HEK293 (cell line): Measurements from ENCODE around the gene MRPS18B.
"Not testable (repeated sequence)": the region's sequence is repeated elsewhere in the genome, so short reads cannot be mapped to it uniquely, and the experiment has no call there.

Experiments
- CTCF ChIA-PET: fragments of 350-600 bp; formaldehyde crosslinking; extraction: SDS; loops from one replicate; lab custom pipeline; 2021; ENCODE audit warnings: antibody characterized with exemption; lab: Yijun Ruan, JAX
- POLR2A ChIA-PET: fragments of 300-600 bp; formaldehyde crosslinking; extraction: SDS; loops from one replicate; lab custom pipeline; 2020; ENCODE audit warnings: antibody characterized with exemption, inconsistent platforms; lab: Yijun Ruan, JAX
- H3K27ac ChIP-seq: fragments of 200-500 bp; sonication (Bioruptor generic); 2 replicates; pipeline ENCODE4 v1.5.1; 2014; ENCODE audit warnings: low read depth, low read length, control low read depth, inconsistent platforms; ENCODE audit errors: extremely low read depth
- H3K36me3 ChIP-seq, 2 experiments: fragments of 200-500 bp in 1 of 2; sonication (Bioruptor generic) in 1 of 2; 1 replicate in 1 of 2; 2 replicates in 1 of 2; pipeline ENCODE4 v1.5.1; 2014 to 2017; ENCODE audit warnings: inconsistent platforms in 2 of 2, low read length in 2 of 2; ENCODE audit not compliant: control insufficient read depth in 2 of 2, insufficient read depth in 1 of 2
- H3K4me1 ChIP-seq: fragments of 200-500 bp; sonication (Bioruptor generic); 2 replicates; pipeline ENCODE4 v1.5.1; 2014; ENCODE audit warnings: mild to moderate bottlenecking, low read length, inconsistent platforms; ENCODE audit not compliant: control insufficient read depth, insufficient read depth
- H3K4me3 ChIP-seq: 2 replicates; pipeline ENCODE4 v1.5.1; 2011; ENCODE audit warnings: low read depth, mild to moderate bottlenecking, control low read depth, low read length, moderate library complexity
- H3K9me3 ChIP-seq: fragments of 200-500 bp; sonication (Bioruptor generic); 2 replicates; pipeline ENCODE4 v1.5.1; 2014; ENCODE audit warnings: low read depth, low read length, inconsistent platforms; ENCODE audit not compliant: control insufficient read depth, insufficient read depth
- ATF2 ChIP-seq: fragments of 450-650 bp; formaldehyde crosslinking; IDR thresholded peaks from 2 replicates; pipeline ENCODE4 v1.5.1; 2016; ENCODE audit warnings: missing biosample characterization, missing genetic modification characterization, low read depth
- BCL11A ChIP-seq: fragments of 450-650 bp; formaldehyde crosslinking; IDR thresholded peaks from 2 replicates; pipeline ENCODE4 v1.5.1; 2016; ENCODE audit warnings: low read depth, missing biosample characterization, missing genetic modification characterization
- EGR2 ChIP-seq: fragments of 450-650 bp; formaldehyde crosslinking; IDR thresholded peaks from 2 replicates; pipeline ENCODE4 v1.5.1; 2016; ENCODE audit warnings: low read depth, missing biosample characterization, missing genetic modification characterization
- GLI4 ChIP-seq: fragments of 450-650 bp; formaldehyde crosslinking; IDR thresholded peaks from 2 replicates; pipeline ENCODE4 v1.5.1; 2016; ENCODE audit warnings: missing biosample characterization, missing genetic modification characterization
- GLIS2 ChIP-seq: fragments of 450-650 bp; formaldehyde crosslinking; IDR thresholded peaks from 2 replicates; pipeline ENCODE4 v1.5.1; 2016; ENCODE audit warnings: missing biosample characterization, missing genetic modification characterization
- KLF16 ChIP-seq: fragments of 450-650 bp; formaldehyde crosslinking; IDR thresholded peaks from 2 replicates; pipeline ENCODE4 v1.5.1; 2017; ENCODE audit warnings: missing biosample characterization, missing genetic modification characterization
- MYNN ChIP-seq: fragments of 450-650 bp; formaldehyde crosslinking; IDR thresholded peaks from 2 replicates; pipeline ENCODE4 v1.5.1; 2016; ENCODE audit warnings: missing biosample characterization, missing genetic modification characterization, borderline replicate concordance
- ZBTB20 ChIP-seq: fragments of 450-650 bp; formaldehyde crosslinking; IDR thresholded peaks from 2 replicates; pipeline ENCODE4 v1.5.1; 2016; ENCODE audit warnings: missing biosample characterization, missing genetic modification characterization
- ZFHX2 ChIP-seq: fragments of 450-650 bp; formaldehyde crosslinking; conservative IDR thresholded peaks from 2 replicates; pipeline ENCODE4 v1.5.1; 2016; ENCODE audit warnings: missing biosample characterization, missing genetic modification characterization
- ZNF155 ChIP-seq: fragments of 450-650 bp; formaldehyde crosslinking; IDR thresholded peaks from 2 replicates; pipeline ENCODE4 v1.5.1; 2016; ENCODE audit warnings: missing biosample characterization, missing genetic modification characterization
- ZNF16 ChIP-seq: fragments of 450-650 bp; formaldehyde crosslinking; IDR thresholded peaks from 2 replicates; pipeline ENCODE4 v1.5.1; 2016; ENCODE audit warnings: low read depth, missing biosample characterization, missing genetic modification characterization
- ZNF184 ChIP-seq: fragments of 450-650 bp; IDR thresholded peaks from 2 replicates; pipeline ENCODE4 v1.5.1; 2018; ENCODE audit warnings: missing biosample characterization, mild to moderate bottlenecking, missing genetic modification characterization
- ZNF2 ChIP-seq: fragments of 450-650 bp; formaldehyde crosslinking; IDR thresholded peaks from 2 replicates; pipeline ENCODE4 v1.5.1; 2016; ENCODE audit warnings: missing biosample characterization, missing genetic modification characterization
- ZNF214 ChIP-seq: fragments of 450-650 bp; formaldehyde crosslinking; IDR thresholded peaks from 2 replicates; pipeline ENCODE4 v1.5.1; 2017; ENCODE audit warnings: missing biosample characterization, mild to moderate bottlenecking, missing genetic modification characterization, borderline replicate concordance
- ZNF274 ChIP-seq, 2 experiments: fragments of 200-500 bp in 1 of 2; fragments of 450-650 bp in 1 of 2; sonication (Bioruptor generic) in 1 of 2; formaldehyde crosslinking in 1 of 2; IDR thresholded peaks; 2 replicates each; pipeline versions ENCODE4 v1.5.1 to v1.6.1; 2014 to 2016; ENCODE audit warnings: borderline replicate concordance in 1 of 2, inconsistent platforms in 1 of 2, low read length in 1 of 2, missing biosample characterization in 1 of 2, missing genetic modification characterization in 1 of 2
- ZNF394 ChIP-seq: fragments of 450-650 bp; formaldehyde crosslinking; IDR thresholded peaks from 2 replicates; pipeline ENCODE4 v1.5.1; 2016; ENCODE audit warnings: missing biosample characterization, missing genetic modification characterization, mild to moderate bottlenecking, moderate library complexity, borderline replicate concordance
- ZNF561 ChIP-seq: fragments of 450-650 bp; IDR thresholded peaks from 2 replicates; pipeline ENCODE4 v1.5.1; 2018; ENCODE audit warnings: missing biosample characterization, missing genetic modification characterization, borderline replicate concordance
- ZNF600 ChIP-seq: fragments of 450-650 bp; formaldehyde crosslinking; IDR thresholded peaks from 2 replicates; pipeline ENCODE4 v1.5.1; 2016; ENCODE audit warnings: missing biosample characterization, missing genetic modification characterization
- ZNF654 ChIP-seq: fragments of 450-650 bp; formaldehyde crosslinking; IDR thresholded peaks from 2 replicates; pipeline ENCODE4 v1.5.1; 2016; ENCODE audit warnings: low read depth, missing biosample characterization, missing genetic modification characterization
- ZNF785 ChIP-seq: fragments of 450-650 bp; formaldehyde crosslinking; IDR thresholded peaks from 2 replicates; pipeline ENCODE4 v1.5.1; 2016; ENCODE audit warnings: missing biosample characterization, missing genetic modification characterization
- TF ChIP-seq, protein P1 (sequence below): fragments of 450-650 bp; formaldehyde crosslinking; IDR thresholded peaks from 2 replicates; pipeline ENCODE4 v1.5.1; 2016; ENCODE audit warnings: missing biosample characterization, missing genetic modification characterization, borderline replicate concordance
- TF ChIP-seq, protein P2 (sequence below): fragments of 450-650 bp; formaldehyde crosslinking; IDR thresholded peaks from 2 replicates; pipeline ENCODE4 v1.5.1; 2016; ENCODE audit warnings: missing biosample characterization, missing genetic modification characterization

The MRPS18B gene

GRCh38 chr6:30656513-30656912, 38.9 kb downstream of the MRPS18B start (continued):
- no peak for TF ChIP-seq MYNN (tag by site-specific recombination)
- no peak for TF ChIP-seq ZNF16
- no peak for TF ChIP-seq GLIS2 (tag by site-specific recombination)
- TF ChIP-seq ATF2: no peak
- no peak for TF ChIP-seq ZNF785
- no peak for TF ChIP-seq BCL11A

- peaks cover 49 to 92% of the 10 kb centered on the region in 2 experiments for H3K36me3 ChIP-seq
- no peak for TF ChIP-seq ZNF155 (tag by site-specific recombination)
- TF ChIP-seq ZNF2 (tag by site-specific recombination): no peak
- peak; percentile 96 for TF ChIP-seq EGR2 (tag by site-specific recombination)
- TF ChIP-seq ZNF561 (tag by site-specific recombination): no peak
- TF ChIP-seq, protein P1, sequence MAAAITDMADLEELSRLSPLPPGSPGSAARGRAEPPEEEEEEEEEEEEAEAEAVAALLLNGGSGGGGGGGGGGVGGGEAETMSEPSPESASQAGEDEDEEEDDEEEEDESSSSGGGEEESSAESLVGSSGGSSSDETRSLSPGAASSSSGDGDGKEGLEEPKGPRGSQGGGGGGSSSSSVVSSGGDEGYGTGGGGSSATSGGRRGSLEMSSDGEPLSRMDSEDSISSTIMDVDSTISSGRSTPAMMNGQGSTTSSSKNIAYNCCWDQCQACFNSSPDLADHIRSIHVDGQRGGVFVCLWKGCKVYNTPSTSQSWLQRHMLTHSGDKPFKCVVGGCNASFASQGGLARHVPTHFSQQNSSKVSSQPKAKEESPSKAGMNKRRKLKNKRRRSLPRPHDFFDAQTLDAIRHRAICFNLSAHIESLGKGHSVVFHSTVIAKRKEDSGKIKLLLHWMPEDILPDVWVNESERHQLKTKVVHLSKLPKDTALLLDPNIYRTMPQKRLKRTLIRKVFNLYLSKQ: no peak
- TF ChIP-seq ZFHX2: peak; percentile 95
- TF ChIP-seq ZNF394 (tag by site-specific recombination): peak; percentile 63; the same call in 1 of the 2 replicates
- TF ChIP-seq ZNF184 (tag by site-specific recombination): no peak
- TF ChIP-seq ZNF600 (tag by site-specific recombination): peak; percentile 67
- TF ChIP-seq, all 188 proteins: peak for 4
- no peaks in the 10 kb centered on the region for H3K4me1 ChIP-seq
- ChIA-PET POLR2A (interaction anchor here (1.1 to 1.6 kb wide), 2 partner anchors 15 kb away, joined by 3 to 5 read pairs; partner anchors contain the start of gene DHX16), CTCF (interaction anchor here (0.6 to 1.3 kb wide), 2 partner anchors 15 to 17 kb away, joined by 3 to 4 read pairs; partner anchors contain the start of gene DHX16)
- no peak overlapping the region for H3K4me3 ChIP-seq
- H3K27ac ChIP-seq: no peak overlapping the region
- H3K9me3 ChIP-seq: no peaks in the 10 kb centered on the region
Observed at GRCh38 chr6:30657454-30657853, 39.8 kb downstream of the MRPS18B start.

- H3K27ac ChIP-seq, H3K4me3 ChIP-seq, H3K9me3 ChIP-seq, H3K4me1 ChIP-seq: not testable (repeated sequence)
- CTCF ChIA-PET: interaction anchor here (0.6 to 0.7 kb wide), 2 partner anchors 16 to 413 kb away, joined by 3 read pairs; no protein-coding TSS in a partner anchor
- POLR2A ChIA-PET: interaction anchor here (1.1 kb wide), 1 partner anchor 15 kb away, joined by 3 read pairs; the partner anchor contains the start of gene DHX16
- peaks cover 52 to 92% of the 10 kb centered on the region in 2 experiments for H3K36me3 ChIP-seq
Observed at GRCh38 chr6:30657922-30658321, 40.3 kb downstream of the MRPS18B start.

- no peaks in the 10 kb centered on the region for H3K9me3 ChIP-seq
- ChIA-PET CTCF (interaction anchor here (0.6 to 1.6 kb wide), 6 partner anchors 13 to 829 kb away, joined by 3 to 9 read pairs (median 3); no protein-coding TSS in a partner anchor), POLR2A (interaction anchor here (0.6 to 1.4 kb wide), 3 partner anchors 52 to 462 kb away, joined by 3 to 5 read pairs (median 4); no protein-coding TSS in a partner anchor)
- H3K4me1 ChIP-seq: no peaks in the 10 kb centered on the region
- no peak overlapping the region for H3K27ac ChIP-seq
- peaks cover 56 to 78% of the 10 kb centered on the region in 2 experiments for H3K36me3 ChIP-seq
- H3K4me3 ChIP-seq: no peak overlapping the region
- no peak for TF ChIP-seq ZNF214 (tag by site-specific recombination)
- TF ChIP-seq ZNF654: no peak
- TF ChIP-seq GLI4: no peak
- TF ChIP-seq ZBTB20 (tag by site-specific recombination): no peak
- no peak for TF ChIP-seq KLF16 (tag by site-specific recombination)
- TF ChIP-seq, protein P2, sequence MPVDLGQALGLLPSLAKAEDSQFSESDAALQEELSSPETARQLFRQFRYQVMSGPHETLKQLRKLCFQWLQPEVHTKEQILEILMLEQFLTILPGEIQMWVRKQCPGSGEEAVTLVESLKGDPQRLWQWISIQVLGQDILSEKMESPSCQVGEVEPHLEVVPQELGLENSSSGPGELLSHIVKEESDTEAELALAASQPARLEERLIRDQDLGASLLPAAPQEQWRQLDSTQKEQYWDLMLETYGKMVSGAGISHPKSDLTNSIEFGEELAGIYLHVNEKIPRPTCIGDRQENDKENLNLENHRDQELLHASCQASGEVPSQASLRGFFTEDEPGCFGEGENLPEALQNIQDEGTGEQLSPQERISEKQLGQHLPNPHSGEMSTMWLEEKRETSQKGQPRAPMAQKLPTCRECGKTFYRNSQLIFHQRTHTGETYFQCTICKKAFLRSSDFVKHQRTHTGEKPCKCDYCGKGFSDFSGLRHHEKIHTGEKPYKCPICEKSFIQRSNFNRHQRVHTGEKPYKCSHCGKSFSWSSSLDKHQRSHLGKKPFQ (tag by site-specific recombination): no peak
- no peak for TF ChIP-seq ZNF274 (IDR thresholded peaks at IDR 0.05; ENCODE audit: low read length)
- no peak for TF ChIP-seq ZNF274 (tag by site-specific recombination; IDR thresholded peaks at IDR 0.05; ENCODE audit: borderline replicate concordance)
Observed at GRCh38 chr6:30664994-30665767, 47.5 kb downstream of the MRPS18B start.
